SIG-M5 (cell line): ENCODE data around the gene WNK2.
"Not testable (repeated sequence)": the region's sequence is repeated elsewhere in the genome, so short reads cannot be mapped to it uniquely, and the experiment has no call there.

Source experiments
- DNase-seq: peaks from one replicate; lab custom pipeline; 2025; lab: John Stamatoyannopoulos, UW

WNK2 gene

DNA sequence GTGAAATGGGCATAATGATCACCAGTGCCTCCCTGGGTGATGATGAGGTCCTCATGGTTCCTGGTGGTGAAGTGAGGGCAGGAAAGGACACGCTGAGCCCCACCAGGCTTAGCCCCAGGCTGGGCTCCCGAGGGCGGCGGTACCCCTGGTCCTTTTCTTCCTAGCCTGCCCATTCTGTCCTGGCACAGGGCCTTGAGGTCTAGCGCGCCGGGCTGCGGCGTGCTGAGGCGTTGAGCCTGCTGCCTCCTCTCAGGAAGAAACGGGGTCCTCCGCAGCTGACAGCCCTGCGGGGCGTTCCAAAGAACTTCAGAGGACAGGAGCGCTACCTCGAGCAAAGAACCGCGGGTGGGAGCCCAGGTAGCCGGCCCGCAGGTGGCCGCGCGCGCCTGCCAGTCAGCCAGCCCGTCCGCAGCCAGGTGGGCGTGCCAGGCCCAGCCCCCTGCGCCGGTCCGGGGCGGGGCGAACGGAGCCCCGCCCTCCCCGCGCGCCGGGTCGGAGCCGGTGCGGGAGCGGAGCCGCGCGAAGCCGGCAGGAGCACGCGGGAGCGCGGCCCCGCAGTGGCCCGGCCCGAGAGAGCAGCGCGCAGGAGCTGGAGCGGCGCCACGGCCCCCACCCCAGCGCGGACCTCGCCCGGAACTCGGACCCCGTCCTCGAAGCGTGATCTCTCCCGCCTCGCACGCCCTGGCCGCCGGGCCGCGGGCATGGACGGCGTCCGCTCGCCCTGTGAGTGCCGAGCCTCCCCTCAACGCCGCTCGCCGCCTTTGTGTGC, at the start of gene WNK2:
Gene WNK2, plus strand, starts transcription at position 477 of the 769 bp plus-strand sequence. CDS start 791 bp downstream, outside the sequence.
- DNase-seq: no peak

DNA sequence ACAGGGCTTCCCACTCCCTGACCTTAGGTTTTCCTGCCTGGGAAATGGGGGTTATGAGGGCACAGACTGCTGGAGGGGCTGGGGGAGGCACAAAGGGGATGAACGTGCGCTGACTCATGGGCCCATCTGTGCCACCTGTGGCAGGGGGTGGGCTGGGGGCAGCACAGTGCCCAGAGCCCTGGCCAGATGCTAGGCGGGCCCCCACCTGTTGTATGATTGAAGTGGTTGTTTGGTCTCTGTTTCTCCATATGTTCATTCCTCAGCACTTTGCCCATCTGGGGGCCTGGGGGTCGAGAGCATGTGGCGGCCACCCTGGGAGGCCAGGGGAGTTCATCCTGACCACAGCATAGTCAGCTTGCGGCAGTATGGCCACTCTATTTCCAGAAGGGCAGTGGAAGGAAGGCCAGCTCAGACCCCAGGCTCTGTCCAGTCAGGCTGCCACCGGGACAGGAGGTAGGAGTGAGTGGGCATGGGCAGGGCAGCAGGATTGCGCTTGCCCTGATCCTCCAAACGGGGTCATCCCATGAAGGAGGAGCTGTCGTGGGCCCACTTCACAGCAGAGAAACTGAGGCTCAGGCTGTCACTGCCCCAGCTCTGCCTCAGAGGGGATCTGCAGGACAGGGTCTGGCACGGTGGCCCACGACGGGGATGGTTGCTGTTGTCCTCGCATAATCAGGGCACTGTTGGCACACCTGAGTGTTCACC, 49.0 kb upstream of the WNK2 start:
- no peak for DNase-seq

DNA sequence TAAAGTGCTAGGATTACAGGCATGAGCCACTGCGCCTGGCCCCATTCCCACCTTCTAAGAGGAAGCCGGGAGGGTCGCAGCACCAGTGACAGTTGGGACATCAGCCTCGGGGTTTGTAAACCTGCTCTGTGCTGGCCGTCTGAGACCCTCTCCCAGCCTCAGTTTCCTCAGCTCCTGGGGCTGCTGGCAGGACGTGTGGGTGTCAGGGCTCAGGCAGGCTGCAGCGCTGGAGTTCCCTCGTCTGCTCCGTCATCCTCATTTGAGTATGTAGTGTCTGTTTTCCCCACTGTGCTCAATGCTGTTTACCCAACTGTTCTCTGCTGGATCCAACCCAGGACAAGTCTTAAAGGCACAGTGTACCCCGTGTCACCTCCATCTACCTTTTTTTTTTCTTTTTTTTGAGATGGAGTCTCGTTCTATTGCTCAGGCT, 47.9 kb upstream of the WNK2 start:
- no peak for DNase-seq

DNA sequence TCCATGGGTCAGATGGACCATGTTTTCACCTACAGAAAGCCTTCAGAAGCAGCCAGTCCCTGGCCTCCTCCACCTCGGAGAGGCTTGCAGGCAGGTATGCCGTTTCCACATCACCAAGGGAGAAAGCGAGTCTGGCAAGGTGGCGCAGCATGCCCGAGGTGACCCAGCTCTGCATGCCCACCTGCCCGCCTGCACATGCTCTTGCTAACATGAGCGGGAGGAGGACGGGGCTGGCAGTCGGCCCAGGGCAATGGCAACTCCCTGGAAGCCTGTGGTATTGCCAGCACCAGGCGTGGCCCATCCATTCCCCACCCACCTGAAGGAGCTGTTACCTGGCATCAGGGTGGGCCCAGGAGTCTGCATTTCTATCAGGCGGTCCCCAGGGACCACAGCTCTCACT, 46.6 kb upstream of the WNK2 start:
- DNase-seq: no peak

DNA sequence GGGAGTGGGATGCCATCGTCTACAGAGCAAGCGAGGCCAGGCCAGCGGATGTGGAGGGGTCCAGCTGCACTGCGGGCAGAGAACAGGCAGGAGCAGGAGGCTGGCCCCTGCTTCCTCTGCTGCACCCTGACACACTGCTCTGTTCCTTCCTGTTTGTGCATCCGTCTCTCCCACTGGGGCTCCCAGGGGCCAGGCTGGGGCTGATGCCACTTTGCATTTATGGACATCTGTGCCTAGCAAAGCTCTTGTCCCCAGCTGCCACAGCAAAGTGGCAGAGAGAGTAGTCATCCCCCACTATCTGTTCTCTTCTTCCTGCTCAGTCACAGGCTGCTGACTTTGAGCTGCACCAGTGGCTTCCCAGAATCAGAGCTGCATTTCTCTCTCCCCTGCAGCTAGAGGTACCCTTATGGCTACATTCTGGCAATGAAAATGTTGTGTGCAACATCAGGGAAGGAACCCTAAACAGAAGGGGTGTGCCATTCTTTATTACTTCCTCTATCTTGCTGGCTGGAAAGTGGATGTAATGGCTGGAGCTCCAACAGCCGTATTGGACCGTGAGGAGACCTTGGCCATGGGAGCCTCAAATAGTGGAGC, 45.7 kb upstream of the WNK2 start:
- no peak for DNase-seq

DNA sequence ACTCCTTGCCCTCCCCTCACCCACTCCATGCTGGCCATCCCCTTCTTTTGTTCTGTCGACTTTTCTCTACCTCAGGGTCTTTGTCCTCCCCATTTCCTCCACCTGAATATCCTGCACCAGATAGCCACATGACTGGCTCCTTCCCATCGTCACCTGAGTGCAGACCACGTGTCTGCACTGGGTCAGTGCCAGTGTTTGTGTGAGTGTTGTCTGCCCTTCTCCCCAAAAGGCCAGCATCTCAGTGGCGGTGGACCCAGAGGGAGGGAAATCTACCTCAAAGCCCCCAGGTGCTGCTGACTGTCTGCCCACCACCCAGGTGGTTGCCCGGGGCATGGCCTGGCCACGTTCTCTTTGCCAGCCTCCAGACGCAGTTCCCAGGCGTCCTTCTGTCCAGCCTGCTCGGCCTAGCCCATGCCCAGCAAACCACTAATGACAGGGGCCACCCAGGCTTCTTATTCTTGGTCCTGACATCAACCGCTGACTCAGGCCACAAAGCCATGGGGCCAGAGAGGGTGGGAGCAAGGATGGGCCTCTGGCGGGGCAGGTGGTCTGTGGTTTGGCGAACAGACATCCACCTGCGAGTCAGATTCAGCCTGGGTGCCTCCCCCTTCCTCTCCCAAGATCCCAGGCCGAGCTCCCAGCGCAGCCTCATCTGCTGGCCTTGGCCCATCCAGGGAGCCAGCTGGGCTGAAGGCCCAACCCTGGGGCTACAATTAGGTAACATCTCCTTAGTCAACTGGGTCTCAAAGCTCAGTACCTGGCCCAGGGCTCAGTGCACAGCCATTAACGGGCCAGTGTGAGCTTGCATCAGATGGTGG, 44.4 kb upstream of the WNK2 start:
- DNase-seq: no peak

DNA sequence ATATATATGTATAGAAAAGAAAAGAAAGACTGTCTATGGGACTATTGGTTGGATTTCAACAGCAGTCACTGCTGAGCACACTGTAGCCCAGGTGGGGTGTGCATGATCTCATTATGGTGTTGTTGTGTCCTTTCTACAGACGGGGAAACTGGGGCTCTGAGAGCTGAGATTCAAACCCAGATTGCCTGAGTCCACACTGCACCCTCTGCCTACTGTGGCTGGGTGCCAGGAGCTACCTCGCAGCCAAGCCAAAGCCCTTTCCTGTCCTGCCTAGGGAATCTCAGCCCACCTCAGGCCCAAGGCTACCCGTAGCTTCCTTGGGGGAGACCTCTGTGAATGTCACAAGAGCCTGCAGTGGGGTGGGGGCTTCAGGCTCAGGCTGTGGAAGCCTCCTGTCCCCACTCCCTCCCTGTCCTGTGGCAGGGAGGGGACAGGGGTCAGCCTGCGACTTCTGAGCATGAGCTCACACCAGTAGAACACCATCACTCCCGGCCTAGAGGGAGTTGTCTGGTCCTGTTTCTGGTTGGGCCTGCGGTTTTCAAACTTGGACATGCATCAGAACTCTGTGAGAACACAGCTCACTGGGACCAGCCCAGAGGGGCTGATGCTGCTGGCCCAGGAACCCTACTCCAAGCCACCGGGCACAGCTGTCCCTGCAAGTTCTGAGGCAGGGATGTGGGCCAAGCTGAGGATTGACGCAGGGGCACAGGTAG, 42.0 kb upstream of the WNK2 start:
- DNase-seq: no peak

DNA sequence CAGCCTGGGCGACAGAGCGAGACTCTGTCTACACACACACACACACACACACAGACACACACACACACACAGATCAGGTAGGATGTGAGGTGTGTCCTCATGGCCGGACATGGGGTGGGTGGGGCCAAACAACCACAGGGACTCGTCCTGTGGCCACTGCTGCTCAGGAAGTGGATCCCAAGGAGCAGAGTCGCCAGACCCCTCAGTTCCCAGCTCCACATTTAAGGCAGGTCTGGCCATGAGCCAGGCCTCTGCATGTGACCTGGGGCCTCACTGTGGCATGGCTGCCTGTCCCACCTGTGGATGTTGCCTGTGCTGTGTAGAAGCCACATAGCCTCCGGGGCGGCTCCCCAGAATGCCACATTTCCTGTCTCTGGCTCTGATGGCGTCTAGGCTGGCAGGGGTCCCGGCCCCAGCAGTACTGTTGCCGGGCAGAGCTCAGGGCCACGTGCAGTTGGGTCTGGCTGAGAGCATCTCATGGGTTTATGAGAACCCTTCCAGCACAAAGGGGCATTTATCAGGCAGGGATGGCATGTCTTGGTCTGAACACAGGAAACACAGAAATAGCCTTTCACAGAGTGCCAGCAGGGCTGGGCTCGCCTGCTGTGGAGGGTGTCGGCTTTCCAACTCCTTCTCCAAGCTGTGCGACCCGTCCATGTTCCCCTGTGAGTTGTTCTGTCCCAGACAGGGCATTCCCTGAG, 40.0 kb upstream of the WNK2 start:
- DNase-seq: no peak

DNA sequence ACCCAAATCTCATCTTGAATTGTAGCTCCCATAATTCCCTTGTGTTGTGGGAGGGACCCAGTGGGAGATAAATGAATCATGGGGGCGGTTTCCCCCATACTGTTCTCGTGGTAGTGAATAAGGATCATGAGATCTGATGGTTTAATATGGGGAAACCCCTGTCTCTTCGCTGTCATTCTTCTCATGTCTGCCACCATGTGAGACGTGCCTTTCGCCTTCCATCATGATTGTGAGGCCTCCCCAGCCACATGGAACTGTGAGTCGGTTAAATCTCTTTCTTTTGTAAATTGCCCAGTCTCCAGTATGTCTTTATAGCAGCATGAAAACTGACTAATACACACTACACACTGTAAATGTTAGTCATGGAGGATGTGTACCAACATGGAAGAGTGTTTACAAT, 37.2 kb upstream of the WNK2 start:
- not testable (repeated sequence) for DNase-seq

DNA sequence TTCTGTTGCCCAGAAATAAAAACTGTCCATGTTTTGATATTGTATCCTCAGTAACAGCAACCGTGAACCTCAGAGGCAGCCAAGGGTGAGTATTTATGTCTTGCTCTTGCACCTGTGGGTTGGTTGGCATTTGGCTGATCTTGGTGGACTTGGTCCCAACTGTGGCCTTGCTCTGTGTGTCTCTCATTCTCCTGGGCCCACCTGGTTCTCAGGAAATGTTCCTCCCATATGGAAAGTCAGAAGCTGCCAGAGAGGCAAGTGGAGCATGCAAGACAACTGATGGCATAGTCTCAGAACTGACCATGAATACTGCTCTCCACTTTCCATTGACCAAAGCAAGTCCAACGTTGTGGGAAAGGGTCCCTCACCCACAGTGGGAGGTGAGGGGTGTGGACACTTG, 36.3 kb upstream of the WNK2 start:
- no peak for DNase-seq

DNA sequence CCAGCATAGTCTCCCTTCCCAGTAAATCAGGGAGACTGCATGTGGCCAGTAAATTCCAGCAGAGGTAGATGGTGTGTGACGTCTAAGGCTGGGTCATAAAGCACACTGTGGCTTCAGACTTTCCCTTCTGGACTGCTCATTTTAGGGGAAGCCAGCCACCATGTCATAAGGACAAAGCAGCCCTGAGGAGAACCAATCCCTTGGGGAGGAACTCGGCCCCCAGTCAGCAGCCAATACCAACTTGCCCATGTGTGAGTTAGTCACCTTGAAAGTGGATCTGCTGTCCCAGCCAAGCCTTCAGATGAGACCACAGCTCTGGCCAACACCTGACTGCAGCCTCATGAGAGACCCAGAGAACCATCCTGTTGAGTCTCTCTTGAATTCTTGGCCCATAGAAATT, 35.2 kb upstream of the WNK2 start:
- DNase-seq: no peak

DNA sequence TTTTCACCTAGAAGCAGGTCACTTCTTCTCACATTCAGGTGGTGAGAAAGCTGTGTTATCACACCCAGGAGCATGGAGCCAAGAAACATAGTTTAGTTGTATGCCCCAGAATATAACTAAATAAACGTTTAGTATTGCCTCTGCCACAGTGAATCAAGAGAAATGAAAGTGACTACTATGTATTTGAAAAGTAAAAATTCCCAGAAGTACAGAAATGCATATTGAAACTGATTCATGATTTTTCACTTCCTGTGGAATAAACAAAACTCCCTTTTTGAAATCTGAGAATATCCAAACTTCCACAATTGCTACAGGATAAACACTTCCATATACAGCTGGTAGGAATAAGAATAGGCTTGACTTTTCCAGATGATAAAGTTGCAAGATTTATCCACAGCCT, 34.6 kb upstream of the WNK2 start:
- no peak for DNase-seq

DNA sequence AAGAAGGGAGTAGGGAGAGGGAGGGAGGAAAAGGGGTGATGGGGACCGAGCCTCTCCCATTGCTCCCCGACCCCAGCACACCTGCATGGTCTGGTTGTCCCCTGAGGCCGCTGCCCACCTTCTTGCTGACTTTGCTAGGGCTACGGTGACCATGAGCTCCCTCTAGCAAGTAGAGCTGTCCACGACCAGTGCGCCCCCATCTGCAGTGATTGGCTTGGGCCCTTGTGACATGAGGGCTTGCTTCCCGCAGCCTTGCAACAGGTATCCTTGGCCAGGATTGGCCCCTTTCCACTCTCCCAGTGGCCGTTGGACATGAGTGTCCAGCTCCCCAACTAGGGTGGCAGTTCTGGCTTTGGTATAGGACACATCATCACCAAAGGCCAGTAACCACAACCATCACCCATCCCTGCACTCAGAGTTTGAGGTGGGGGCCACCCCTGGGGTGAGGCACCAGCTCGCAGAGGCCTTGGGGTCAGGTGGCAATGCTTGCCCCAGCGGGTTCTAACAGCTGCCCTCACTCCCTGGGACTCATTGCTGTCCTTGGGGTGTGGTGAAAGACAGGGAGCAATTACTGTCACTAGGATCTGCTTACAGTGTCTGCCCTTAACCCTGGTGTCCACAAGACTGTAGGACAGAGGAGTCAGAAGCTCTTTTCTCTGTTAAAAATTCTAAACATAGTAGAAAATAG, 32.7 kb upstream of the WNK2 start:
- DNase-seq: no peak

DNA sequence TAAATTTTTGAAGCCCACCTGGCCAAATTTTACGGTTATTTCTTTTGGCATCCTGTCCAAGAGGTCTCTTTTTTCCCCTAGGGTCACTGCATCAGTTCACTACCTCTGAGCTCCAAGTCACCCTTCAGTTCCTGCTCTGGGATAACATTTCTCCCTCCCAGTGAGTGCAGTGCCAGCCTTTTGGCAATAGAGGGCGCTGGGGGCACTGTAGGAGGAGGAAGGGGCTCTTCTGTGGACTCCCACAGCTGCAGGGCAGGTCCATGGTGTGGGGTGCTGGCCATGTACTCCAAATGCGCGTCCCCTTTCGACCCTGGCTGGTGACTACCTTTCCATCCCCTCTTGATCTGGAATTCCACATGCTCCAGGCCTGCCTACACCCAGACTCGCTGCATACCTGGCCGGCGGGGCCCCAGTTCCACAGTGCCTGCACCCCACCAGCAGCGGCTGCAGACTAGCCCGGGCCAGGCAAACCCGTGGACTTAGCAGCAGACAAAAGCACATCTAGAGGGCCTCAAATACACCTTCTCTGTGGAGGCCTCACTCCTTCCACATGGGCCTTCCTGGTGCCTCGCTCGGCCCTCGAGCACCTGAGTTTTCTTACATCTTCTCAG, 29.5 kb upstream of the WNK2 start:
- DNase-seq: no peak

DNA sequence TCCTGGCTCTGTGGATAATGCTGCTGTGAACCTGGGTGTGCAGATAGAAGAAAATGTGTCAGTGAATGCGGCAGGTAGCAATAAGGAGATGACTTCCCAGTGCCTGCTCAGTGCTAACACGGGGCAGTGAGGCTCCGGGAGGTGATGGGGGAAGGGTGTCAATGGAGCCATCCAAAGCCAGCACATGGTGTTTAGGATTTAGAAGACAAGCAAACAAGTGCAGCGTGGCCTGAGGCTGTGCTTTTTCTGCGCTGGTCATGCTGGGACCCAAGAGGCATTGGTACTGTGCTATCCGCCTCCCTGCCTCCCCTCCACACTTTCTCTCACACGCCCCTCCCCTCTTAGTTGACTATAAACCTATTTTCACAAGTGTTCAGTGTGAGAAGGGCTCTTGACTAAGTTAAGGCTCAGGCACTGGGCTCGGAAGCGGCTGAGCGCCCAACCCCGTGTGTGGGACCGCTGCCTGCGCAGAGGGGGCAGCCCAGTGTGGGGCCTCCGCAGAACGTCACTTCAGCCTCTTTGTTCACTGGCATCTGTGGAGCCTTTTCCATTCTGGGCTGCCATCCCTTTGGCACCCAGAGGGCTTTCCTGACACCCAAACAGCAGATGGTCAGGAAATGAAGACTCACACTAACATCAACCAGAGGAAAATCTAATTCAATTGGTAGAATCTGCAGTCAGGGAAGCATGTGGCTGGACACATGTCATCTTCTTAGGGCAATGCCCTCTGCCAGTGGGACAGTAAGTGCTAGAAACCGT, 28.0 kb upstream of the WNK2 start:
- DNase-seq: no peak

DNA sequence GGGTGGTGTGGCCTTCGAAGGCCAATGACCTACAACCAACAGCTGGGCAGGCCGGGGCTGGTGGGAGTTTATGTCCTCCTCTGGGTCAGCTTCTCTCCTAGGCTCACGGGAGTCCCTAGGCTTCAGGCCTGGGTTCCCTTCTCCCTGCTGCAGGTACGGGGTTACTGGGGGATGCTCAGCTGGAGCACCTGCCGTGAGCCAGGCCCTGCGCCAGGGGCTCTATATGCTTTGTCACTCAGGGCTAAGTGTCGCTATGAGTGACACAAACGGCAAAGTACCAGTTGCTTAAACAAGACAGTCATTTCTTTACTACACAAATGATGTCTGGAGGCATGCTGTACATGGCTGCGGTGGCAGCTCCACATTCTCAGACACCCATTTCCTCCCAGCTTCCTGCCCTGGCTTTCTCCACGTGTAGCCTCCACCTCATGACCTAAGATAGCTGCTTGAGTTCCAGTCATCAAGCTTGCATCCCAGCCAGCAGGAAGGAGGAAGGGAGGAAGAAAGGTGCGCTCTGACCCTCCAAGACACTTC, 27.4 kb upstream of the WNK2 start:
- DNase-seq: no peak

DNA sequence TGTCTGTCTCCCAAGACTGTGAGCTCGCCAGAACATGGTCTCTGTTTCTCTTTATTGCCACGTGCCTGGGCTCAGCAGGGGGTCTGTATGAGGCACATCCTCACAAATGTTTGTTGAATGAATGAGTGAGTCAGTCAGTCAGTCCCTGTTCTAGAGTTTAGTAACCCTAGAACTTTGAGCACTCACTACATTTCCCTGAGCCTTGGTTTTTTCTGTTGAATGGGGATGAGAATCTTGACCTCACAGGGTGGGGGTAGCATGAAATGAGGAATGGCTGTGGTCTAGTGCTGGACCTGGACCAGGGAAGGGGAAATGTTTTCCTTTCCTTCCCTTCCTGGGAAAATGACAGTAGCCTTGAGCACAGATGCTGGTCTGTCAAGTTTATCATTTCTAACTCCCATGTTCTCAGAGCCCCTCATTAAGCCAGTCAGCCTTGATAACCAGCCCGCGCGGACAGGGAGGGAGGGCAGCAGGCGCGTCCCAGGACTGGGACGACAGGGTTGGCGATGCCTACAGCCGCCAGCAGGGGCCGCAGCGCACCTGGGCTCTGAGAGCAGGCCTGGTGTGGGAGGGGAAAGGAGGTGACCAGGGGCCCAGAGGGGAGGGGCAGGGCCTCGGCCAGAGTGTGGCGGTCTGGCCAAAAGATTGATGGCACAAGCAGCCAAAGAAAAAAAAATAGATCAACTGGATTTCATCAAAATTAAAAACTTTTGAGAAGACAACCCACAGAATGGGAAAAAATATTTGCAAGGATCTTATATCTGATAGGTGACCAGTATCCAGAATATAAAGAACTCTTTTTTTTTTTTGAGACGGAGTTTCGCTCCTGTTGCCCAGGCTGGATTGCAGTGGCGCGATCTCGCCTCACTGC, 24.1 kb upstream of the WNK2 start:
- DNase-seq: no peak
